HG02943 (cell line): Measurements from ENCODE around the gene CCDC201.

Source experiments
- ATAC-seq: cut with Tn5 transposase; IDR thresholded peaks from one replicate; pipeline ENCODE4 v1.9.1; 2021; ENCODE audit warnings: mild to moderate bottlenecking, low read depth, moderate library complexity; ENCODE audit not compliant: unreplicated experiment

Gene CCDC201

DNA sequence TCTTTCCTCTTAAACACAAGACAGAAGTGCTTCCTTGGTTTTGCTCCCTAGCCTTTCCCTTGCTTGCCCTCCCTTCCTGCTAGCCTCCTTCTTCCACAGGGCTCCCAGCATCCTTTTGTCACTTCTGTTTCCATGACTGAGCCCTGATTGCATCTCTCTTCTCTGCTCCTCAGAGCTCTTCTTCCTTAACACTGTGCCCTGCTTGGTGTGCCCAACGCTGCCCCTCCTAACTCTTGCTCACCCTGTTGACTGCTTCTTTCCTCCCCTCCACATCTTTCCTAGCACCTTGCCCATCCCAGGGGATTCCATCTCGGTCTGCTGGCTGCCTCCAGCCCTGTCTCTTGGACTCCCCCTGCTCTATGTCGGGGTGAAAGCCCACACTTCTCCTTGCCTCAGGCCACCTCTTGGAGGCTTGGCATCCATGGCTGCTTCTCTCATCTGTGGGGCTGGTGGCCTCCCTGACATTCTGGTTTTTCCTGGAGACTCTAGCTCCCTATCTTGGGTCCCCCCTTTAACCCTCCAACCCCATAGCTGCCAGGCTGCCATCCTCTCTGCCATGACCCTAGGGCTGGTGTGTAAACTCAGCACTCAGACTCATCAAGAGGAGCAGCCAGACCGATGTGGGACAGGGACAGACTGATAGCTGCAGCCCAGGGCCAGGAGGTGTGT, 21.2 kb upstream of the CCDC201 start:
- no peak for ATAC-seq

DNA sequence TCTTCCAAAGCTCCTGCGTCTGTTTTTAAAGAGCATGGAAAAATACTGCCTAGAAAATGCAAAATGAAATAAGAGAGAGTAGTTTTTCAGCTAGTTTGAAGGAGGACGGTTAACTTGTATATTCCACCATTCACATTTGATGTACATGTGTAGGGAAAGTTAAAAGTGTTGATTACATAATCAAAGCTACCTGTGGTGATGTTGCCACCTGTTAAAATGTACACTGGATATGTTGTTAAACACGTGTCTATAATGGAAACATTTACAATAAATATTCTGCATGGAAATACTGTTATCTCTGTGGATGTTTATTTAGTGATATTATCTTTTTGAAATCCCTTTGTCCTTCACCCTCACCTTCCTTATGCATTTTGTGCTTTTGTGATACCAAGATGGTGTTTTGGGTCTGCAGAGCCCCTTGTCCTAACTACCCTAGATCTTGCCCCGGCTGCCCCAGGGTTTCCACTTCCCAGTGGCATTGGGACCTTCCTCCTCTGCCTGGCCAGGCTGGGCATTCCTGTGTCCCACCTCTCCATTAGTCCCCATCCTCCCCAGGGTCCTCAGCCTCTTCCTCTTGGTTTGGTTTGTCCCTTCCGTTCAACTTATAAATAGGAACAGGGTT, 20.6 kb upstream of the CCDC201 start:
- ATAC-seq = no peak

DNA sequence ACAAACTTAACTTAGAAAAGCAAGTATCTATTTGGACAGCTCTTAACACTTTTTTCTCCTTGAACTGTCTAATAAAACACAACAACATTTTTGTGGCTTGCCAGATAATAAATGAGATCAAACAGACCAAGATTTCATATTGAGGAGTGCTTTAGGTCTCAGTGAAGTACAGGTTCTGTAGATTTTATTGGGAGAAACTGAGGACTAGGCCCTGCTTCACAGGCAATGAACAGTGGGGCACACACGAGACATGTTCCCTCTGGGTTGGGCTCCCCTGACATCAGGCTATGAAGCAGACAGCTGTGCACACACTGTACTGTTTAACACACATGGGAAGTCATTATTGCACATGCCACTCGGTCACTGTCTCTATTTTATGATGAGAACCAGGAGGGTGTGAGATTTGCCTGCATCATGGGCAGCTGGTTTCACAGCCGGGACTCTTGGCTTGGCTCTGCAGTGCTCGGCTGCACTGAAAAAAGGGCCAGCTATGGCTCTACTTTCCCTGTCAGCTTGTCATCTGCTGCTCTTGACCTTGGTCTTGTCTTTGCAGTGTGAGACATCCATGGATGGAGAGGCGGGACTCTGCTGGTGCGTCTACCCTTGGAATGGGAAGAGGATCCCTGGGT, 19.6 kb upstream of the CCDC201 start:
- no peak for ATAC-seq

DNA sequence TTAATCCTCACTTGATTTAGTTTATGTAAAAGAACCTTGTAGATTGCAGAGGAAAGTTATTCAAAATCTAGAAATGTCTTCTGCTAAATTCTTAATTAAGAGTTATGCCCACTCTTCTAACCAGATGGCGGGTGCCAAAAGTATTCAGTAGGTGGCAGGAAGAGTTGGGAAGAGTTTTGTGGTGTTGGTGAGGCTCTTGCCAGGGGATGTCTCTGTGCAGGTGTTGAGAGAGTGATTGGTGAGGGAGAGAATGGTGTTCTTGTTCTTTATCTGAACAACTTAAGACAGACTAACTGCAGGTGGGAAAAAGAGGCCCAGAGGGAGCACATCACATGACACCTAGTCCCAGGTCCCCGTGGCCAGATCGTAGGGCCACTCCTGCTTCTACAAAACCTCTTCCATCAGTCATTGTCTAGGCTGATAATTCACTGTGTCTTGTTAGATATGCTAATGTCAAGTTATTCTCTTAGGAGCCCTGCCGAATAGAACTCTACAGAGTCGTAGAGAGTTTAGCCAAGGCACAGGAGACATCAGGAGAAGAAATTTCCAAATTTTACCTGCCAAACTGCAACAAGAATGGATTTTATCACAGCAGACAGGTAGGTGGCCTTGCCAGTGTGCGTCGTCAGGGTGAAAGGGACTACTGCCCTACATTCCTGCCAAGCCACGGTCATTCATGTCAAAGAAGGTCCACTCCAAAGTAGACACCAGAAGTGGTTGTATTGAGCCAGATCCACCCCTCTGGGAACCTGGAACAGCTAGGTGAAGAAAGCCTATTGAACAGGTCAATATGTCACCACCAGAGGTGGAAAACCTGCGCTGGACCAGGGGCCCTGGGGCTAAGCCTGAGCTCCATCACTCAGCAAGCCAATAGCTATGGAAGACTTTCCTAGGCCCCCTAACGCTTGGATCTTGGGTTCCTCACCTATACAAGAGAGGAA, 18.9 kb upstream of the CCDC201 start:
- no peak for ATAC-seq

DNA sequence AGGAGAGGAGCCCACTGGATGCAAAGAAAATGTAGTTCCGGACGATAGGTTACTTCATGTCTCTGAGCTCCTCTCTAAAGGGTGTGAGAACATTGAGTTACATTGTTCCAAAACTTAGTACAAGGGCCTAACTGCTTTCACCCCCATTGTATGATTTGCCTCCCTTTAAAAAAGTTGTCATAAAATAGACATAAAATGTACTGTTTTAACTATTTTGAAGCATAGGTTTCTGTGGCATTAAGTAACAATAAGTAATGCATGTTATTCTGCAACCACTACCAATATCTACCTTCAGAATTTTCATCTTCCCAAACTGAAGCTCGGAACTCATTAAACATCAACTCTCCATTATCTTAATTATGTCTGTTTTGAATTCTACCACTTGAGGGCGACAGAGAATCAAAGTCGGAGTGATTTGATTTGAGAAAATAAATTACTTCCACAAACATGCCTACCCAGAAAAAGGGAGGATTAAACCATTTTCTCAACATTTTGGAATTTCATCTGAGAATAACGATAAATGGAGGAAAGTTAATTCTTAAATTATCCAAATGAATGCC, 18.1 kb upstream of the CCDC201 start:
- ATAC-seq = no peak

DNA sequence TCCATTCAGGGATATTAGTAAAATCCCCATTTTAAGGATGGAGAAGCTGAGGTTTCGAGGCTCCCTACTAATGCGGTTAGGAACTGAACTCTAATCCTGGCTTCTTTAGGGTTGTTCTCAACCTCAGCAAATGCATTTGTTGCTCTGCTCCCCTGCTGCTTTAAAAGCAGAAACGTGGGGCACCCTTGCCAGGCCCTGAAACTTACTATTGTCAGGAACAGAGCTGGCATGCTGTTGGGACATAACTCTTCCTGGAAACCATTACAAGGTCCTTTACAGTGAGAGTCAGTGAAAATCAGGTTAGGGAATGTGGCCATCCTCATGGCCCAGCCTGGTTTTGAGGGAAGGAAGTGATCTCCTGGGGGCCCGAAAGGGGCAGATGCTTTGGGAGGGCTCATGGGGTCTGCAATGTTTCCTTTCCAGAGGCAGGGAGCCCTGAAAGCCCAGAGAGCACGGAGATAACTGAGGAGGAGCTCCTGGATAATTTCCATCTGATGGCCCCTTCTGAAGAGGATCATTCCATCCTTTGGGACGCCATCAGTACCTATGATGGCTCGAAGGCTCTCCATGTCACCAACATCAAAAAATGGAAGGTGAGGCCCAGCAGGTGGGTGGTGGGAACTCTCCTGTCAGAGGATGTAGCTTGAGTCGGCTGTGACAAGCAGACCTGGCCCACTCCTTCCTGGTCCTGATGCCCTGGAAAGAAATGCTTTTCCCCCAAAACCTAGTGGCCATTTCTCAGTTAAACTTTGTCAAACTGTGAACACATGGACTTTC, 17.4 kb upstream of the CCDC201 start:
- ATAC-seq = no peak

DNA sequence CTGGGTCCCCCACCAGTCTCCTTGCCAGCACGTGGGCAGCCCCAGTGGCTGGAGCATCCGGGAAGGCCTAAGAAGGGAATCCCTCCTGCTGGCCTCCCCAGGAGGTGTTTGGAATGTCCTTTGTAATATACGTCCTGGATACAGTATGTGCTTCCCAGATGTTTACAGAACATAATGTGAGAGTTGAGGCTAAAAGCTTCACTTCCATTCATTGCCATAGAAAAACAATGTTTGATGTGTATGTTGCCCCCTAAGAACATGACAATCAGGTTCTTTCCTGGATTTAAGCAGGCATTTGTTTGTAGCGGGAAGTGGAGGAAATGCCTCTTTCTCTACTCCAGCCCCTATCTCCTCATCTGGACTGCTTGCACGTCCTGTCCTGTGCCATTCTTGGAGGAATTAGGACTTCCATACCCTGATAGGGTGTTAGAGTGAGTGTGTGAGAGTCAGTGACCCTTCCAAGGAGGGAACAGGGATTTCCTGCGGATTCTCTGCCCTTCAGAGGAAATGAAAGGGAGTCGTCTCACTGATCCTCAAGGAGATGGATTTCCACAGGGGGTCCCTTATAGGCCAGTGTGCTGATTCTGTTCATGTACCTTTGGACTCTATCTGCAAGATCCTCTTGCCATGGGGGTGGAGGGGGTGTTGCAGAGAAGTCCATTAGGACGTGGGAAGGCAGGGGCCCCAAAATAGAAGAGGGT, 16.6 kb upstream of the CCDC201 start:
- no peak for ATAC-seq

DNA sequence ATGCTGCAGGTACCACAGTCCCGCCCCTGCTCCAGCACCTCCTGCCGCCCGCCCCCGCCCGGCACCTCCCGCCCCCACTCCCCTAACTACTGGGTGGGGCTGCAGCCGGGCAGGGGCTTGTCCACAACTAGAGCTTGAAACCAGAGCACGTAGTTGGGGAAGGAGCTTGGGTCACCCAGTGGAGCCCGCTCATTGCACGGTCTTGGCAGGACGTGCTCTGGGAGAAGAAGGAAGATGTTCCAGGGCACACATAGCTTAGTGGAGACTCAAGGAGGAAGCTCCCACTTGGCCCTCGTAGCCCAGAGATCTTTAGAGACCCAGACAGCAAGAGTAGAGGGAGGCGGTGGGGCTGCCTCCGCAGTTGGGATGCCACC, 16.1 kb upstream of the CCDC201 start:
- ATAC-seq = no peak

DNA sequence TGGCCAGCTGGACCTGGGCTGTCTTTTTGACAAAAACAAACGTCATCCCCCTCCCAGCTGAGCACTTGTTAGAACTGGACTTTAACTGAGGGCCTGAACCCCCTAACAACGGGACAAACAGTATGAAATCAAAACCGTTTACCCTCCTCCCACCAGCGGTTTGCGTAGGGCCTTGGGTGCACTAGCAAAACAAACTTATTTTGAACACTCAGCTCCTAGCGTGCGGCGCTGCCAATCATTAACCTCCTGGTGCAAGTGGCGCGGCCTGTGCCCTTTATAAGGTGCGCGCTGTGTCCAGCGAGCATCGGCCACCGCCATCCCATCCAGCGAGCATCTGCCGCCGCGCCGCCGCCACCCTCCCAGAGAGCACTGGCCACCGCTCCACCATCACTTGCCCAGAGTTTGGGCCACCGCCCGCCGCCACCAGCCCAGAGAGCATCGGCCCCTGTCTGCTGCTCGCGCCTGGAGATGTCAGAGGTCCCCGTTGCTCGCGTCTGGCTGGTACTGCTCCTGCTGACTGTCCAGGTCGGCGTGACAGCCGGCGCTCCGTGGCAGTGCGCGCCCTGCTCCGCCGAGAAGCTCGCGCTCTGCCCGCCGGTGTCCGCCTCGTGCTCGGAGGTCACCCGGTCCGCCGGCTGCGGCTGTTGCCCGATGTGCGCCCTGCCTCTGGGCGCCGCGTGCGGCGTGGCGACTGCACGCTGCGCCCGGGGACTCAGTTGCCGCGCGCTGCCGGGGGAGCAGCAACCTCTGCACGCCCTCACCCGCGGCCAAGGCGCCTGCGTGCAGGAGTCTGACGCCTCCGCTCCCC, 15.5 kb upstream of the CCDC201 start, which contains the start of gene IGFBP1:
TSS of gene IGFBP1 (plus strand) at position 304 of the 808 bp plus-strand sequence. CDS start at position 469, 165 bp downstream.
- ATAC-seq = no peak

DNA sequence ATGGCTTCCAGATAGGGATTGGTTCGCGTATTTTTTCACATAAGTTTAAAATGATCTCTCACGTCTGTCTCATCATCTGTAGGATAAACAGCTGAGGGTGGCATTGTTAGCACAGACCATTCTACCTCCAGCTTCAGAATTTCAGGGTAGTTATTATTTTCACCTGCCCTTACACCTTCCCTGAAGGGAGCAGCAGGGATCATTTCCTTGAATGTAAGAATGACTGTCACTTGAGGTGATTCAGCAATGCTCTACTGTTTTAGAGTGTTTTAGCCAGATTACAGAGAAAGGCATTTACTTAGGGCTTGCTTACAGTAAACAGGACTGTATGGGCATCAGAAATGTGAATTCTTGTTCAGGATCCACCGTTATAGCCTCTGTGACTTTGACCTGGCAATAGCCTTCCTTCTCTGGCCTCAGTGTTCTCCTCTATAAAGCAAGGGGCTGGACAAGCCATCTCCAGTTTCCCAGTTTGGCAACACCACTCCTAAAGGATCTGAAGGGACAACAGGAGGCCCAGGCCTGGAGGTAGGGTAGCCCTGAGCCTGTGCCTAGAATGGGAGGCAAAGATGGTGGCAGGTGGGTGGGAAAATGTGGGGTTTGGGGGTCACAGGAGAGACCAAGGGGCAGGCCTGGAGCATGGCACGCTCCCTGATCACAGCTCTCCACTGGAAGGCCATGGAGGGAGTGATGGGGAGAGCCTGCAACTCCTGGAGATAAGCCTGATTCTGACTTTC, 14.2 kb upstream of the CCDC201 start:
- no peak for ATAC-seq

DNA sequence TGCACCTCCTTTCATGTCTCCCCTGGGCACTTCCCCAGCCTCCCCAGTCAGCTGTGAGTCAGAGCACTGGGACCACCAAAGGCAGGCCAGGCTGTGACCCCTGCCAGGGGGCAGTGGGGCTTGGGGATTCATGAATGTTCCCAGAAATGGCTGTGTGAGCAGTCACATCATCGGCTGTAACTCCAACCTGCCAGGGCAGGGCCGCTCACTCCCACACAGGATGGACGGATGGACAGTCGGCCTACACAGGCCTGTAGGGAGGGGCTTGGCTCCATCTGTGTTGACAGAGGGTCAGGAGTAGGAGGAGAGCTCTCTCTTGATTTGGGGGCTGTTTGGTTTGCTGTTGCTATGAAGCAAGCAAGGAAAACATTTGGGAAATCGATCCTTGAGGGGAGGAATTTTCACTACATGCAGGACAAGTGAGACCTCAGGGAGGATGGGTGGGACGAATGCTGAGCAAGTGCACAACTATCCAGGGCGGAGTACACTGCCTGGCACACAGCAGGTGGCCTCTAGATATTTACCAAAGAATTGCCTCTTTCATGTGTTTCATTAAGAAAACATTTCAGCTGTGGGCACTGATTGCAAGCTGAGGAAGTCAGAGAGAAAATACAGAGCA, 12.5 kb upstream of the CCDC201 start:
- no peak for ATAC-seq

DNA sequence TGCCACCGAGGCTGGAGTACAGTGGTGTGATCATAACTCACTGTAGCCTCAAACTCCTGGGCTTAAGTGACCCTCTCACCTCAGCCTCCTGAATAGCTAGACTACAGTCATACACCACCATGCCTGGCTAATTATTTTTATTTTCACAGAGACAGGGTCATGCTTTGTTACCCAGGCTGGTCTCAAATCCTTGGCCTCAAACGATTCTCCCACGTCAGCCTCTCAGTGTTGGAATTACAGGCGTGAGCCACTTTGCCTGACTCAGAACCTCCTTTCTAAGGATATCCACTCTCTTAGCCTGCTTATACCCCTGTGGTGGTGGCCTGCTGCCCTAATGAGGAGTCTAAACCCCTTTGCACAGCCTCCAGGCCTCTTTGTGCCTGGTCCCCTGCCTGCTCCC, 11.3 kb upstream of the CCDC201 start:
- no peak for ATAC-seq

DNA sequence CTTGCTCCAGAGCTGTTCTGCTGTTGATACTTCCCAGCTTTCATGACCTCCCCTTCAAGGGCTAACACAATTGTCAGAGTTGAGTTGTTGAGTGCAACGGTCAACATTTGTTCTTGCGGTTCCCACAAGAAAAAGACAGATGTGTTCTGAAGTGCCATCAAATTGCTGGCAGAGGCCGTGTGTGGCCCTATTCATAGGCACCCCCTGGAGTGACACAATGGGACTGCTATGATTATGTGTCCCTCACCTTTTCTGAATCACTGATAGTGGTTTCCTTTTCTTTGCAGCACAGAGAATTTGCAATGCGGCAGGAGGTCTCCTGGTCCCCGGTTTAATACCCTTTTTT, 9.6 kb upstream of the CCDC201 start:
- ATAC-seq = no peak

DNA sequence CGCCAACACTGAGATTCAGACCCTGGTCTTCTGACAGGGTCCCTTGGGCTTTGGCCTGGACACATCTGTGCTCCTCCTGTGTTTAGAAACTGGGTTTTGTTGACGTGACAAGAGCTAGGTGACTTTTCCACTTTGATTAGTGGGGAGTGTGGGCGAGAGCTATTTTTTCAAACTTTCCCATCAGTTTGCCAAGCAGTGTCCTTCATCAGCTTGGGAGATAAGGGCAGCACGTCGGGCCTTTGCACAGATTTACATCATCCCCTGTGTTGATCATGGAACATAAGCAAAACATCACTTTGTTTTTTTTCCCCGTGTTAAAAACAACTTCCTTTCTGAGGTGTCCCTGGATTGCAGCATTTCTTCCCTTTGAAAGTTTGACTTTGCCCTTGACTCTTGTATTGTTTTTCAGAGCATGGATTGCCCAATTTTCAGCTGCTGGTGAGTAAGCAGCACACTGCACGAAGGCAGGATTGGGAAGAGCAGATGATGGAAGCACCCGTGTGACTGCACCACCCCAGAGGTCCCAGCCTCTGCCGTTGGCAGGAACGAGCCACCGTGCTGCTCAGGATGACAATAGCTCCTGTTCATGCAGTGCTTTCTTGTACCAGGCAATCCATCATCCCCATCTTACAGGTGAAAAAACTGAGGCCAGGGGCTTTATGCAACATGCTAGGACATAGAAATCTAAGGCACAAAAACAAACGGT, 9.0 kb upstream of the CCDC201 start:
- ATAC-seq = no peak

DNA sequence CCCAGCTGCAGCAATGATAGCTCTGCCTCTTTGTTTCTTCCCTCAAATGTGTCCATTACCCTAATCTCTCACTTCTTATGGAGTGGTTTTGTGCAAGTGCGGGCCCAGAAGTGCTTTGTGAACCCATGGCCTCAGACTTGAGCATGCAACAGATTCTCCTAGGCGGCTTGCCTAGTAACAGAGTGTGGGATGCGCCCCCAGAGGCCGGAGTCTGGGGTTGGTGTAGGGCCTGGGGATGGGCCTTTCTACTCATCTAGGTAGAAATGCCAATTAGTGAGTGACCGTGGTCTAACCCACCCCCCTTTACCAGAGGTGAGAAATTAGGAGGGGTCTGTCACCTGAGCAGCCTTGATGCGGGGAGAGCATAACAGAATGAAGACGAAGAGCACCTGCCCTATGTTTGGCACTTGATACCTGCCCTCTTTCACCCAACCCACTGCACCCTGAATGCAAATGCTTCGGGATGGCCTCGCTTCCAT, 8.4 kb upstream of the CCDC201 start:
- ATAC-seq = no peak

DNA sequence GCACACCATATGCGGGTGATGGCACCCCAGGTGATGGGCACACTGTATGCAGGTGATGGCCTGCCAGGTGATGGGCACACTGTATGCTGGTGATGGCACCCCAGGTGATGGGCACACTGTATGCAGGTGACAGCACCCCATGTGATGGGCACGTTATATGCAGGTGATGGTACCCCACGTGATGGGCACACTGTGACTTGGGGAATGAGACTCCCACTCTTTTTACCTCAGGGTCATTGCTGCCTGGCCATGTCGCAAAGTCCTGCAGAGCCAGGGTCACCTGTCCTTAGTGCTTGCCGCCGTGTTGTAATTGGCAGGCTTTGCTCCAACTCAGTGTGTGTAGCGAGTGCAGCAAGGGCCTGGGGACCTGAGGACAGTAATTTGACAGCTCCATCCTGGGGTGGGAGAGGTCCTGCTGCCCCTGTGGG, 7.6 kb upstream of the CCDC201 start:
- ATAC-seq = no peak
